Esophagus (tissue), 2 donors: ENCODE data around the gene TRIM9. TPM values are rescaled to one million over a fixed set of nuclear protein-coding genes. Genes with fewer than 3 reads are reported as not detected.
A peak's percentile ranks its signal among the peaks of the same experiment; 100 is the strongest.
"Not testable (repeated sequence)": the region's sequence is repeated elsewhere in the genome, so short reads cannot be mapped to it uniquely, and the experiment has no call there.

ENCODE experiments used
- H3K27ac ChIP-seq, 2 donors: one replicate each; pipeline ENCODE4 v1.5.1; 2013; ENCODE audit warnings: low read depth in 2 of 2, mild to moderate bottlenecking in 2 of 2, inconsistent platforms in 1 of 2, low read length in 1 of 2, moderate library complexity in 1 of 2
- H3K27me3 ChIP-seq, 2 donors: one replicate each; pipeline ENCODE4 v1.6.1; 2013; ENCODE audit warnings: low read length in 2 of 2, control low read depth in 1 of 2, mild to moderate bottlenecking in 1 of 2; ENCODE audit not compliant: insufficient read depth in 2 of 2, control insufficient read depth in 1 of 2
- H3K36me3 ChIP-seq, 2 donors: one replicate each; pipeline ENCODE4 v1.6.1; 2013; ENCODE audit warnings: low read length in 1 of 2; ENCODE audit not compliant: control insufficient read depth in 2 of 2, insufficient read depth in 2 of 2
- H3K4me1 ChIP-seq, 2 donors: one replicate each; pipeline ENCODE4 v1.6.1; 2013; ENCODE audit warnings: low read length in 1 of 2; ENCODE audit not compliant: control insufficient read depth in 2 of 2, insufficient read depth in 2 of 2
- H3K4me3 ChIP-seq, 2 donors: one replicate each; pipeline ENCODE4 v1.5.1; 2013; ENCODE audit warnings: low read length in 2 of 2, mild to moderate bottlenecking in 2 of 2, low read depth in 1 of 2, moderate library complexity in 1 of 2
- H3K9me3 ChIP-seq, 2 donors: one replicate each; pipeline ENCODE4 v1.6.1; 2013; ENCODE audit warnings: mild to moderate bottlenecking in 2 of 2, low read depth in 1 of 2, low read length in 1 of 2, moderate library complexity in 1 of 2; ENCODE audit not compliant: control insufficient read depth in 2 of 2, insufficient read depth in 1 of 2
- WGBS, 2 donors: extraction: QIAGEN DNeasy Blood & Tissue Kit; methylation state at CpG; one replicate each; pipeline ENCODE4 v1.1.7; 2013; 5-methylcytosine and 5-hydroxymethylcytosine counted together
- polyA plus RNA-seq, 2 donors: library from polyadenylated mRNA; stranded (reverse); fragments of 200-250 nt; gene quantifications; one replicate each; pipeline ENCODE4 v1.2.3, GENCODE V29; 2013
- donor health status: healthy with polysubstance abuse.
- donor health status: Bipolar disorder and iron deficiency.

Gene TRIM9
- polyA plus RNA-seq, 2 donors, result 0.06 to 0.11 TPM

- Histone ChIP-seq H3K9me3 (no peaks in the 10 kb centered on the region), H3K27ac (no peak overlapping the region), H3K27me3 (no peaks in the 10 kb centered on the region), H3K36me3 (no peaks in the 10 kb centered on the region), H3K4me1 (no peaks in the 10 kb centered on the region), H3K4me3 (no peak overlapping the region)
- WGBS, 2 donors, result 90 to 95% methylated on average over 6 of the region's 6 CpGs
These were observed 143.9 kb downstream of the TRIM9 start for GRCh38 chr14:50951032-50951431.

- Histone ChIP-seq H3K36me3 (no peaks in the 10 kb centered on the region), H3K27ac (no peak overlapping the region), H3K27me3 (no peaks in the 10 kb centered on the region), H3K4me1 (peaks cover 0 to 3% of the 10 kb centered on the region in 2 donors), H3K4me3 (no peak overlapping the region), H3K9me3 (no peaks in the 10 kb centered on the region)
- 70 to 80% methylated on average over 2 of the region's 2 CpGs for WGBS, 2 donors
These were observed 146.7 kb downstream of the TRIM9 start for GRCh38 chr14:50948205-50948604.

DNA sequence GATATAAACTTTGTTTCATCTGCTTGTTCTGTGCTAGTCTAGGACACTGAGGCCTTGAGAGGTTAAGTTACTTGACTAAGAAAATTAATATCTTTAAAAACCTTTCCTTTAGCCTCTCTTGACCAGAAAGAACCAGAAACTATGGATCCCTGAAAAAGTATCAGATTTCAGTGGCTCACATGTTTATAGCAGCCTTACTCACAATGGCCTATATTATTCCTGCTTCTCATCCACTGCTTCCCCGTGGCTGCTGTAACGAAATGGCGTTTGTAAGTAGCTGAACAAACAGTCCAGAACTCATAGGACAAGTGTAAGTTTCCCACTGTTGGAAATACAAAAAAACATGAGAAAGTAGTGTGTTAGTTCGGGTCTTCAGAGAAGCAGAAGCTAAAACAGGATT is 147.5 kb downstream of the TRIM9 start:
- WGBS, 2 donors, result 68 to 70% methylated on average over 4 of the region's 4 CpGs
- H3K4me1 ChIP-seq, result peaks cover 0 to 6% of the 10 kb centered on the region in 2 donors
- no peaks in the 10 kb centered on the region for H3K36me3 ChIP-seq
- H3K27ac ChIP-seq, result no peak overlapping the region
- H3K9me3 ChIP-seq, result no peaks in the 10 kb centered on the region
- no peaks in the 10 kb centered on the region for H3K27me3 ChIP-seq
- no peak overlapping the region for H3K4me3 ChIP-seq

- Histone ChIP-seq H3K4me3 (no peak overlapping the region), H3K27me3 (no peaks in the 10 kb centered on the region), H3K27ac (no peak overlapping the region), H3K9me3 (no peaks in the 10 kb centered on the region), H3K36me3 (no peaks in the 10 kb centered on the region), H3K4me1 (peaks cover 0 to 6% of the 10 kb centered on the region in 2 donors)
- 94 to 95% methylated on average over 5 of the region's 5 CpGs for WGBS, 2 donors
These were observed 148.5 kb downstream of the TRIM9 start for GRCh38 chr14:50946234-50946935.

GRCh38 chr14:50944647-50945413 is 150.1 kb downstream of the TRIM9 start:
- no peaks in the 10 kb centered on the region for H3K27me3 ChIP-seq
- H3K4me1 ChIP-seq, result peaks cover 0 to 6% of the 10 kb centered on the region in 2 donors
- 5 to 7% methylated on average over 29 of the region's 29 CpGs for WGBS, 2 donors
- no peaks in the 10 kb centered on the region for H3K36me3 ChIP-seq
- H3K27ac ChIP-seq, result peak overlapping the region; percentile 74 to 76
- peak overlapping the region; percentile 66 to 85 for H3K4me3 ChIP-seq
- no peaks in the 10 kb centered on the region for H3K9me3 ChIP-seq

GRCh38 chr14:50943943-50944646 is 150.8 kb downstream of the TRIM9 start, which contains the start of gene PYGL:
Gene PYGL, minus strand, starts transcription at chr14:50944483. Its CDS starts 80 bp downstream, at chr14:50944403.
- Histone ChIP-seq H3K27me3 (no peaks in the 10 kb centered on the region), H3K36me3 (no peaks in the 10 kb centered on the region)

GRCh38 chr14:50943261-50943942 is 151.5 kb downstream of the TRIM9 start:
- peak overlapping the region; percentile 76 for H3K27ac ChIP-seq
- H3K9me3 ChIP-seq, result no peaks in the 10 kb centered on the region
- WGBS, 2 donors, result 16 to 17% methylated on average over 26 of the region's 26 CpGs
- peaks cover 0 to 6% of the 10 kb centered on the region in 2 donors for H3K4me1 ChIP-seq
- H3K36me3 ChIP-seq, result no peaks in the 10 kb centered on the region
- no peaks in the 10 kb centered on the region for H3K27me3 ChIP-seq
- peak overlapping the region; percentile 66 to 85 for H3K4me3 ChIP-seq

More at GRCh38 chr14:50943943-50944646, 150.8 kb downstream of the TRIM9 start, which contains the start of gene PYGL:
- 1% methylated on average over 60 to 74 of the region's 74 CpGs for WGBS, 2 donors
- Histone ChIP-seq H3K4me3 (peak within 1 kb of the TSS; percentile 66 to 85), H3K27ac (peak within 1 kb of the TSS; percentile 76), H3K9me3 (no peaks in the 10 kb centered on the region), H3K4me1 (peaks cover 0 to 6% of the 10 kb centered on the region in 2 donors)

DNA sequence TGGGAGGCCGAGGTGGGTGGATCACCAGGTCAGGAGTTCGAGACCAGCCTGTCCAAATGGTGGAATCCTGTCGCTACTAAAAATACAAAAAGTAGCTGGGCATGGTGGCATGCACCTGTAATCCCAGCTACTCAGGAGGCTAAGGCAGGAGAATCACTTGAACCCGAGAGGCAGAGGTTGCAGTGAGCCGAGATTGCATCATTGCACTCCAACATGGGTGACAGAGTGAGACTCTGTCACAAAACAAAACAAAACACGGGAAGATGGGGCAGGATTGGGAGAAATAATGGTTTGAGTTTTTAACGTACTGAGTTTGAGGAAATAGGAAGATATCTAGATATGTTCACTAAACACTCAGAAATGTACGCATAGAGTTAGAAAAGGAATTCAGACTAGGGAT is 153.3 kb downstream of the TRIM9 start:
- H3K4me1 ChIP-seq, H3K4me3 ChIP-seq, H3K27me3 ChIP-seq, H3K36me3 ChIP-seq, H3K9me3 ChIP-seq, H3K27ac ChIP-seq: not testable (repeated sequence)
- 91% methylated on average over 8 of the region's 8 CpGs for WGBS, 2 donors

DNA sequence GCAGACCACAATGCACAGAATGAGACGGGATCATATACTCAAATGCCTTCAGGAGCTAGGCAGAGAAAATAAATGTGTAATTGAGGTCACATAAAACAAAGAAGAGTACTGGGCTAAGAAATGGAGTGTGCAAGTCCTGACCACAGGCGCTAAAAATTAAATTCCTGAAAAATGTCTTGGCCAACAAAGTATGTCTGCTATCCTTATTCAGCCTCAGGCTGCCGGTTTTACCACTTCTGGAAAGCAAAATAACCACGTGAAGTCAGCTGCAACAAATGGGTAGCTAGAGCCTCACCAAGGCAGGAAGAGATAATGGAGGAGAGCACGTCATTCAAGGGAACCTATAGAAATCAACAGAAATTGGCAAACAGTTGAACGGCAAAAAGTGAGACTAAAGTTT is 153.8 kb downstream of the TRIM9 start:
- Histone ChIP-seq H3K27ac (no peak overlapping the region), H3K4me1 (peaks cover 0 to 6% of the 10 kb centered on the region in 2 donors), H3K36me3 (no peaks in the 10 kb centered on the region), H3K4me3 (no peak overlapping the region), H3K27me3 (no peaks in the 10 kb centered on the region), H3K9me3 (no peaks in the 10 kb centered on the region)
- WGBS, 2 donors, result 76 to 77% methylated on average over 6 of the region's 6 CpGs
